ENCODE data around the gene DUSP1. TPM values are rescaled to one million over a fixed set of nuclear protein-coding genes. Genes with fewer than 3 reads are reported as not detected.

DUSP1 gene
- total RNA-seq, 1 donor from 2014 or later: 67.3 TPM

DNA sequence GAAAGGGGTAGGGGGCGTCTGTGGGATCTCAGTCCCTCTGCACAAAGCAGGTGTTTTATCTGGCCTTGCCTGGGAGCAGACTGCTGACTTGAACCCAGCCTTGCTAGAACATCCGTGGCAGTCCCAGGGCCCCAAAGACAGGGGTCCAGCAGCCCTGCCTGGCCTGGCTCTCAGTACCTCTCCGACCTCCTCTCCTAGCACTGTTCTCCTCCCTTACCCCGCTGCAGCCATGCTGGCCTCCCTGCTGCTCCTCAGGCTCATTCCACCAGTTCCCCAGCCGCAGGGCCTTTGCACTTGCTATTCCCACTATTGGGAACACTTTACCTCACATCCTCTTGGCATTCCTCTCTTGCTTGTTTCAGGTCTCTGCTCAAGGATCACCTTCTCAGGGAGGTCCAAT, 45.2 kb downstream of the DUSP1 start:
- H3K27me3 ChIP-seq (ENCODE audit: control insufficient read depth in 3 of 3, insufficient read depth in 3 of 3, low read length in 3 of 3): no peaks in the 10 kb centered on the region
- H3K27ac ChIP-seq (ENCODE audit: low read depth, low read length): no peak overlapping the region
- no peak overlapping the region for H3K4me3 ChIP-seq (ENCODE audit: low read length in 3 of 3)

DNA sequence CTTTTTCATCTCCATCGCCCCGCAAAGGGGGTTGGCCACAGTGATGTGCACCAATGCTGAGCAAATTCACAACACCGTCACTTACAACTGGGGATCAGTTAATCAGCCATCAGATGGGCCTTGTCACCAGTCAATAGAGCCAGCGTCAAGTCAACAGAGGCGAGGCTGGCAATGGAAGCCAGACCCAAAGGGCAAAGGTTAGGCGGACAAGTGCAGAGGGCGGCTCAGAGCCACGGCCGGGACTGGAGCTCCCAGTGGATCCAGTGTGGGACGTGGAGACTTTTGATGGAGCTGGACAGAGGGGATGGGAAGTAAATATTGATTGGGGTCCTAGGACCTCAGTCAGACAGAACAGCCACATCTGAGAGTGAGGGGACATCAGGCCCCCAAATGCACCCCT, 45.7 kb downstream of the DUSP1 start:
- Histone ChIP-seq H3K36me3 (ENCODE audit: control insufficient read depth in 3 of 3, insufficient read depth in 3 of 3, low read length in 3 of 3) (no peaks in the 10 kb centered on the region), H3K4me1 (ENCODE audit: control insufficient read depth in 3 of 3, insufficient read depth in 3 of 3, low read length in 3 of 3) (peaks cover 9 to 13% (median 12%) of the 10 kb centered on the region in 3 donors), H3K9me3 (ENCODE audit: control insufficient read depth in 3 of 3, low read length in 3 of 3) (no peaks in the 10 kb centered on the region), H3K4me3 (ENCODE audit: low read length in 3 of 3) (no peak overlapping the region), H3K9ac (ENCODE audit: low read depth in 1 of 3, low read length in 3 of 3) (no peak overlapping the region), H3K27me3 (ENCODE audit: control insufficient read depth in 3 of 3, insufficient read depth in 3 of 3, low read length in 3 of 3) (no peaks in the 10 kb centered on the region), H3K27ac (ENCODE audit: low read depth, low read length) (no peak overlapping the region)

More for the DNA sequence above, 45.2 kb downstream of the DUSP1 start:
- peaks cover 9 to 13% (median 12%) of the 10 kb centered on the region in 3 donors for H3K4me1 ChIP-seq (ENCODE audit: control insufficient read depth in 3 of 3, insufficient read depth in 3 of 3, low read length in 3 of 3)
- H3K36me3 ChIP-seq (ENCODE audit: control insufficient read depth in 3 of 3, insufficient read depth in 3 of 3, low read length in 3 of 3): no peaks in the 10 kb centered on the region
- no peaks in the 10 kb centered on the region for H3K9me3 ChIP-seq (ENCODE audit: control insufficient read depth in 3 of 3, low read length in 3 of 3)
- no peak overlapping the region for H3K9ac ChIP-seq (ENCODE audit: low read depth in 1 of 3, low read length in 3 of 3)

- Histone ChIP-seq H3K36me3 (ENCODE audit: control insufficient read depth in 3 of 3, insufficient read depth in 3 of 3, low read length in 3 of 3) (no peaks in the 10 kb centered on the region), H3K9me3 (ENCODE audit: control insufficient read depth in 3 of 3, low read length in 3 of 3) (no peaks in the 10 kb centered on the region), H3K9ac (ENCODE audit: low read depth in 1 of 3, low read length in 3 of 3) (no peak overlapping the region), H3K27ac (ENCODE audit: low read depth, low read length) (no peak overlapping the region), H3K4me3 (ENCODE audit: low read length in 3 of 3) (no peak overlapping the region), H3K4me1 (ENCODE audit: control insufficient read depth in 3 of 3, insufficient read depth in 3 of 3, low read length in 3 of 3) (peaks cover 9 to 13% (median 12%) of the 10 kb centered on the region in 3 donors), H3K27me3 (ENCODE audit: control insufficient read depth in 3 of 3, insufficient read depth in 3 of 3, low read length in 3 of 3) (no peaks in the 10 kb centered on the region)
Observed at GRCh38 chr5:172724242-172725183, 46.5 kb downstream of the DUSP1 start.

DNA sequence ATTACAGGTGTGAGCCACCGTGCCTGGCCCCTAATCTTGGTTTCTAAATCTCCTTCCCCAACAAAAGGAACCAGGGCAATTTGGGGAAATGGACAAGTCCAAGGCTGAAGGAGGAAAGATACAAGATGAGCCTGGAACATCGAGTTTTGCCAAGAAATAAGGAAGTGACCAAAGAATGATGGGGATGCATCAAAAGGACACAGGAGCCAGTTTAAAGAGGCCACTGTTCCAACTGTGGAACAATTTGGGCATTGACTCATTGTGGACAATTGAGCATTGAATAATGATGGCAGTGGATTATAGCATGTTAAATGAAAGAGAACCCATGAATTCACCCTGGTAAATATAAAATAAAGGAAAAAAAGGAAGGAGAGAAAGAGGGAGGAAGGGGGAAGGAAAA, 47.5 kb downstream of the DUSP1 start:
- no peaks in the 10 kb centered on the region for H3K9me3 ChIP-seq (ENCODE audit: control insufficient read depth in 3 of 3, low read length in 3 of 3)

GRCh38 chr5:172722327-172722815, 48.6 kb downstream of the DUSP1 start:
- H3K9ac ChIP-seq (ENCODE audit: low read depth in 1 of 3, low read length in 3 of 3): peak overlapping the region in 1 of 3 donors; percentile 34
- peak overlapping the region in 1 of 3 donors; percentile 35 for H3K4me3 ChIP-seq (ENCODE audit: low read length in 3 of 3)
- peak overlapping the region; percentile 36 for H3K27ac ChIP-seq (ENCODE audit: low read depth, low read length)

More for the DNA sequence above, 47.5 kb downstream of the DUSP1 start:
- H3K27ac ChIP-seq (ENCODE audit: low read depth, low read length): no peak overlapping the region
- H3K4me3 ChIP-seq (ENCODE audit: low read length in 3 of 3): no peak overlapping the region
- peaks cover 9 to 13% (median 12%) of the 10 kb centered on the region in 3 donors for H3K4me1 ChIP-seq (ENCODE audit: control insufficient read depth in 3 of 3, insufficient read depth in 3 of 3, low read length in 3 of 3)
- H3K36me3 ChIP-seq (ENCODE audit: control insufficient read depth in 3 of 3, insufficient read depth in 3 of 3, low read length in 3 of 3): no peaks in the 10 kb centered on the region
- no peaks in the 10 kb centered on the region for H3K27me3 ChIP-seq (ENCODE audit: control insufficient read depth in 3 of 3, insufficient read depth in 3 of 3, low read length in 3 of 3)
- no peak overlapping the region for H3K9ac ChIP-seq (ENCODE audit: low read depth in 1 of 3, low read length in 3 of 3)

GRCh38 chr5:172721455-172722326, 49.3 kb downstream of the DUSP1 start:
- no peaks in the 10 kb centered on the region for H3K9me3 ChIP-seq (ENCODE audit: control insufficient read depth in 3 of 3, low read length in 3 of 3)
- H3K36me3 ChIP-seq (ENCODE audit: control insufficient read depth in 3 of 3, insufficient read depth in 3 of 3, low read length in 3 of 3): no peaks in the 10 kb centered on the region
- H3K27ac ChIP-seq (ENCODE audit: low read depth, low read length): peak overlapping the region; percentile 48
- H3K9ac ChIP-seq (ENCODE audit: low read depth in 1 of 3, low read length in 3 of 3): peak overlapping the region in 2 of 3 donors; percentile 33 to 34
- peaks cover 17 to 22% (median 22%) of the 10 kb centered on the region in 3 donors for H3K4me1 ChIP-seq (ENCODE audit: control insufficient read depth in 3 of 3, insufficient read depth in 3 of 3, low read length in 3 of 3)
- H3K27me3 ChIP-seq (ENCODE audit: control insufficient read depth in 3 of 3, insufficient read depth in 3 of 3, low read length in 3 of 3): no peaks in the 10 kb centered on the region
- H3K4me3 ChIP-seq (ENCODE audit: low read length in 3 of 3): peak overlapping the region in 1 of 3 donors; percentile 35

More at GRCh38 chr5:172722327-172722815, 48.6 kb downstream of the DUSP1 start:
- H3K27me3 ChIP-seq (ENCODE audit: control insufficient read depth in 3 of 3, insufficient read depth in 3 of 3, low read length in 3 of 3): no peaks in the 10 kb centered on the region
- no peaks in the 10 kb centered on the region for H3K36me3 ChIP-seq (ENCODE audit: control insufficient read depth in 3 of 3, insufficient read depth in 3 of 3, low read length in 3 of 3)
- H3K9me3 ChIP-seq (ENCODE audit: control insufficient read depth in 3 of 3, low read length in 3 of 3): no peaks in the 10 kb centered on the region
- H3K4me1 ChIP-seq (ENCODE audit: control insufficient read depth in 3 of 3, insufficient read depth in 3 of 3, low read length in 3 of 3): peaks cover 13 to 18% (median 16%) of the 10 kb centered on the region in 3 donors

- Histone ChIP-seq H3K27ac (ENCODE audit: low read depth, low read length) (peak overlapping the region; percentile 48), H3K9me3 (ENCODE audit: control insufficient read depth in 3 of 3, low read length in 3 of 3) (no peaks in the 10 kb centered on the region), H3K4me3 (ENCODE audit: low read length in 3 of 3) (no peak overlapping the region), H3K36me3 (ENCODE audit: control insufficient read depth in 3 of 3, insufficient read depth in 3 of 3, low read length in 3 of 3) (no peaks in the 10 kb centered on the region), H3K27me3 (ENCODE audit: control insufficient read depth in 3 of 3, insufficient read depth in 3 of 3, low read length in 3 of 3) (no peaks in the 10 kb centered on the region), H3K4me1 (ENCODE audit: control insufficient read depth in 3 of 3, insufficient read depth in 3 of 3, low read length in 3 of 3) (peaks cover 18 to 27% (median 22%) of the 10 kb centered on the region in 3 donors), H3K9ac (ENCODE audit: low read depth in 1 of 3, low read length in 3 of 3) (no peak overlapping the region)
Observed at GRCh38 chr5:172720655-172721054, 50.3 kb downstream of the DUSP1 start.

DNA sequence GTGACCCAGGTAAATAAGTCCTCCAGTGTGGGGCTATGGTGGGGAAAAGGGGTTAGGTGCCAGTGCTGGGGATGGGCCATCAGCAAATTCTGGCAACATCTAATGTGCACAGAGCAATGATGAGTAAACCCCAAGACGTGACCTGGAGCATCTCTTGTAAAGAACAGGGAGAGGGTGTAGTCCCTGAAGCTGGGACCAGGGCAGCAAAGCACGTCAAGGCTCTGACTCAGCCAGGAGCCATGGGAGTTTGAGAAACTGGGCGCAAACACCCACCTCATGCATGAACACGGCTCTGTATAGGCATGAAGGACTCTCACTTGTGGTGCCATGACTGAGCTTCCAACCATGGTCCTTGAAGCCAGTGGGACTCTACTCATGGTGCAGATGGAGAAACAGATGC, 51.8 kb downstream of the DUSP1 start:
- peaks cover 33 to 35% (median 34%) of the 10 kb centered on the region in 3 donors for H3K4me1 ChIP-seq (ENCODE audit: control insufficient read depth in 3 of 3, insufficient read depth in 3 of 3, low read length in 3 of 3)
- no peak overlapping the region for H3K4me3 ChIP-seq (ENCODE audit: low read length in 3 of 3)
- no peak overlapping the region for H3K27ac ChIP-seq (ENCODE audit: low read depth, low read length)
- no peaks in the 10 kb centered on the region for H3K27me3 ChIP-seq (ENCODE audit: control insufficient read depth in 3 of 3, insufficient read depth in 3 of 3, low read length in 3 of 3)
- H3K36me3 ChIP-seq (ENCODE audit: control insufficient read depth in 3 of 3, insufficient read depth in 3 of 3, low read length in 3 of 3): no peaks in the 10 kb centered on the region
- no peak overlapping the region for H3K9ac ChIP-seq (ENCODE audit: low read depth in 1 of 3, low read length in 3 of 3)
- no peaks in the 10 kb centered on the region for H3K9me3 ChIP-seq (ENCODE audit: control insufficient read depth in 3 of 3, low read length in 3 of 3)

GRCh38 chr5:172718527-172719114, 52.4 kb downstream of the DUSP1 start:
- Histone ChIP-seq H3K36me3 (ENCODE audit: control insufficient read depth in 3 of 3, insufficient read depth in 3 of 3, low read length in 3 of 3) (no peaks in the 10 kb centered on the region), H3K4me1 (ENCODE audit: control insufficient read depth in 3 of 3, insufficient read depth in 3 of 3, low read length in 3 of 3) (peaks cover 36 to 40% (median 37%) of the 10 kb centered on the region in 3 donors), H3K9ac (ENCODE audit: low read depth in 1 of 3, low read length in 3 of 3) (no peak overlapping the region)

More at GRCh38 chr5:172718527-172719114, 52.4 kb downstream of the DUSP1 start:
- Histone ChIP-seq H3K4me3 (ENCODE audit: low read length in 3 of 3) (no peak overlapping the region), H3K27me3 (ENCODE audit: control insufficient read depth in 3 of 3, insufficient read depth in 3 of 3, low read length in 3 of 3) (no peaks in the 10 kb centered on the region), H3K27ac (ENCODE audit: low read depth, low read length) (no peak overlapping the region), H3K9me3 (ENCODE audit: control insufficient read depth in 3 of 3, low read length in 3 of 3) (no peaks in the 10 kb centered on the region)
